ENCODE results near the gene SLC29A1.
"Not testable (repeated sequence)": the region's sequence is repeated elsewhere in the genome, so short reads cannot be mapped to it uniquely, and the experiment has no call there.

SLC29A1 gene

DNA sequence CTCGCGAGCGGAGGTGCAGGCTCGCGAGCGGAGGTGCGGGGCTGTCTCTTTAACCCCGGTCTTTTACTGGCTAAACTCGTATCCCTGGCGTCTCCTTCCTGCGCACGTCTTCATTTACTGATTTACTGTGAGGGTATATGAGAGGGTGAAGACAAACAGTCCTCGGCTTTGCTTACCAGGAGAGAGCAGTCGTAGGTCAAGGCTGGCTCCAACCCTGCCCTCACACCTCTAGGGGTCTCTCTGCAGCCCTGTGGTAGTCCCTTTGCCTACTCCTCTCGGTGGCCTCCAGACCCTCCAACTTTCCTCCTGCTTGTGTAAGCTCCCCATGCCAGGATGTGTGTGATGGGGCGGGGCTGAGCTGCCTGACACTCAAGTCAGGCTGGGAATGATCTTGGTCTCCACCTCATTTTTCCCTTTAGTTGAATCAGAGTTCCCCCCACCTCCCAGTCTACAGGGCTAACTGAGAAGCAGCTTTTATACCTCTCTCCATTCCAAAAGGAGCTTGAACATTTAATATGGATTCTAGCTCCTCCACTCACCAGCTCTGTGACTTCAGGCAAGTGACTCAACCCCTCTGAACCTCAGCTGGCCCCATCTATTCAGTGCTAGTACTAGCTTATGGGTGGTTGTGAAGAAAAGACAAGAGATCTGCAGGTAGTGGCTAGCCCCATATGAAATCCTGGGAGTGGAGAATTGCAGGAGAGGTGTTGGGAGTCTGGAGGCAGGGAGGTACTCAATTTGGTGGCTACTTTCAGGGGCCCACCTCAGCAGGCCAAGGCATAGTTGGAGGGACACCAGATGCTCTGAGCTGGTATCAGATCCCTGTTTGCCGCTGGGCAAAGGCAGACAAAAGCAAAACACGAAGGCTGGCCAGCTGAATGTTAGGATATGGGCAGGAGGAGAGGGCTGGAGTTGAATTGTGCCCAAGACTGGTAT, 902 bp downstream of the SLC29A1 start:
- DNase-seq = no peak

- DNase-seq = no peak
Measured at GRCh38 chr6:44224965-44225305, 1.5 kb downstream of the SLC29A1 start.

DNA sequence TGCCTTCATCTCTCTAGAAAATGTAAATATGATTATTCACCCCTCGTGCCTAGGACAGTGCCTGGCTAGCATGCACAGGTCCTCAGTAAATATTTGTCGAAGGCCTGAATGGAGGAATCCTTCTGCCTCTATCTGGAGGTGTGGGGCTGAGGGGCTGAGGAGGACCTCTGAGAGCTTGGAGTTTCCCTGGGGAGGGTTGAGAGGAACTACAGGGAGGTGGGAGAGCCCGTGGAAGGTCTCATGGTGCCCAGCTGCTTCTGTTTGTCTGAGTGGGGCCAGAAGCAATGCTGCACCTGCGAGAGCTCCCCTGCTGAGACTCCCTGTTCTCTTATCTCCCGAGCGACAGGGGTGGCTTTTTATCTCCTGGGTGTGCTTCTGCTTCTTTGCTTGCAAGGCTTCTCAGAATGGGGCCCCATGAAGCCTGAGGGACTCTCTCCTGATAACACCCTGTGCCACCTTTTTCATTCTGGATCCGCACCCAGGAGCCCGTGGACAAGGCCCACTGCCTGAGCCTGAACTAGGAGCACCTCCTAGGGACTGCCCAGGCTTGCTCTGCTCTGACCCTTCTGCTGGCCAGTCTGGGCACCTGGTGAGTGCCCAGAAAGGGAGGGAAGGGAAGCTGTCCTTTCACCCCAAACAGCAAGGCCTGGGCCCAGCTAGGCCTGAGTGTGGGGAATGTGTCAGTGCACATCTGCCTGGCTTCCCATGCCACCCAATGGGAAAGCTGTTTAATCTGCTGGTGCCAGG, 2.4 kb downstream of the SLC29A1 start:
- DNase-seq = no peak

- no peak for DNase-seq
Measured at GRCh38 chr6:44226368-44227147, 3.2 kb downstream of the SLC29A1 start.

DNA sequence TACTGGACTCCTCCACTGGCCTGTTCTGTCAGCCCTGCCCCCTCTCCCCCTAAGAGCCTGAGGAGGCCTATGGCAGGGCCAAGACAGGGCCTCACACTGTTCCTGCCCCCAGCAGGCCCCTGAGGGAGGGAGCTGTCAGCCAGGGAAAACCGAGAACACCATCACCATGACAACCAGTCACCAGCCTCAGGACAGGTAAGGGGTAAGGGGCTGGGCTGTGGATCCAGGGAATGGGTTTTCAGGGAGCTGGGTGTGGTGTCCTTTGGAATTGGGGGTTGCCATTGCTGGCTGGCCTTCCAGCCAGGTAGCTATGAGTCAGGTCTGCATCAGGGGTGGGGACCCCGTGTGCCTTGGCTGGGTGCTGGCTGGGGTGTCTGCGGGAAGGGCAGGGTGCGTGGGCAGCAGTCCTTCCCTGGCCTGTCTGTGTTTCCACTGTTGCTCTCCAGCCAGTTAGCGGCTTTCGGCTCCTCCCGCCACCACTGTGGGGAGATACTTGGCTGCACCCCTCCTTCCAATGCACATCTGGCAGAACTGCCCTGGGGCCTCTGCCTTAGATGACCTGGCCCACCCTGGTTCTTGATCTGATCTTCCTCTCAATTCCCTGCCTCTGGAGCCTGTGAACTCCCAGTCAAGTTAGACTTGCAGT, 3.9 kb downstream of the SLC29A1 start:
- DNase-seq = no peak

DNA sequence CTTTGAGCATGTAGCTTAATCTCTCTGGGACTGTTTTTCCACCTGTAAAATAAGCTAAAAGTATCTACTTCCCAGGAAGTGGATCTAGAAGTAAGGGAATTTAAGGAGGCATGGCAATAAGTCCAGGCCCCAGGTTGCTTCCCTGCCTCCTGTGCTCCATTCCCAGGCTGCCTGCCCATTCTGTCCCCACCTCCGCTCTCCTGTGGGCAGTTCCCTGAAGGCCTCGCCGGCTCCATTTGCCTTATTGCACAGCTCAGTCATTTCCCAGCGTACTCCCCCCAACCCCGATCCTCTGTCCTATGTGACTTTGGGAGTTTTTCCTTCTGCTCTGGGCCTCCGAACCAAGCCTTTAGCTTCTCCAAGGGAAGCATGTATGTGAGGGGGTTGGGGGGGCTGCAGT, 4.6 kb downstream of the SLC29A1 start:
- DNase-seq = no peak

GRCh38 chr6:44228433-44228832, 5.0 kb downstream of the SLC29A1 start:
- DNase-seq = no peak

DNA sequence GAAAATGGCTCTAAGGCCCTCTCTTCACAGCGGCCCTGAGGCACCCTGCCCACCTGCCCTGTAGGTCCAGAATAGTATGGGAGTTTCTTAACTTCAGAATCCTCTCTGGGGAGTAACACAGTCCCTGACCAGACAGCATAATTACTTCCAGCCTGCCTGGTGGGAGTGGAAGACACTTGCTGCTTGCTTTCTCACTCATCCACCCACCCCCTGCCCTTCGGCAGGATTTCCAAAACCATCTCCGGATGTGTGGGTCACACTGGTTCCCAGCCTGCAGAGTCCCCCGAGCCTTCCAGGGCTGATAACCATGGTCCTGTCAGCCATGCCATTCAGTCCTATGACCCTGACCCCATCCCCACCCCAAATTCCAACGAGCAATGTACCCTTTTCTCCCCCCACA, 5.4 kb downstream of the SLC29A1 start:
- DNase-seq = no peak

- DNase-seq = no peak
Measured at GRCh38 chr6:44229376-44230033, 6.1 kb downstream of the SLC29A1 start.

DNA sequence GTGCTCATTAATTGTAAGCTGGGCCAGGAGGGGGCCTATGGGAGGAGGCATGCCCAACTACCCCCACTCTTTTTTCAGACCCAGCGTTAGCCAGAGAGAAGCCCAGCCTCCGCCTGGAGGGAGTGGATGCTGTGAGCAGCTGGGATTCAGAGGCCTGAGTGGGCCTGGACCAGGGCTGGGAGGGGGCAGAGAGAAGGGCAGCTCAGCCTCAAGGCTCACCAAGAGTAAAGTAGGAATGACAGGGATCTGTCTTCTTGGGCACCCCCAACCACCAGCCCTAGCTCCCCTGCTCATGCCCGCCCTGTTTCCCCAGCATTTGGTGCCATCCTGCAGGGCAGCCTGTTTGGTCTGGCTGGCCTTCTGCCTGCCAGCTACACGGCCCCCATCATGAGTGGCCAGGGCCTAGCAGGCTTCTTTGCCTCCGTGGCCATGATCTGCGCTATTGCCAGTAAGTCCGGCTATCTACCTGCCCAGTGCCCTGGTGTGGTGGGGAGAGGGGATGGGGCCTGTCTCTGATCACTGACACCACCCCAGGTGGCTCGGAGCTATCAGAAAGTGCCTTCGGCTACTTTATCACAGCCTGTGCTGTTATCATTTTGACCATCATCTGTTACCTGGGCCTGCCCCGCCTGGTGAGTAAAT, 6.8 kb downstream of the SLC29A1 start:
- DNase-seq = no peak

GRCh38 chr6:44231426-44231825, 8.0 kb downstream of the SLC29A1 start:
- DNase-seq = not testable (repeated sequence)

DNA sequence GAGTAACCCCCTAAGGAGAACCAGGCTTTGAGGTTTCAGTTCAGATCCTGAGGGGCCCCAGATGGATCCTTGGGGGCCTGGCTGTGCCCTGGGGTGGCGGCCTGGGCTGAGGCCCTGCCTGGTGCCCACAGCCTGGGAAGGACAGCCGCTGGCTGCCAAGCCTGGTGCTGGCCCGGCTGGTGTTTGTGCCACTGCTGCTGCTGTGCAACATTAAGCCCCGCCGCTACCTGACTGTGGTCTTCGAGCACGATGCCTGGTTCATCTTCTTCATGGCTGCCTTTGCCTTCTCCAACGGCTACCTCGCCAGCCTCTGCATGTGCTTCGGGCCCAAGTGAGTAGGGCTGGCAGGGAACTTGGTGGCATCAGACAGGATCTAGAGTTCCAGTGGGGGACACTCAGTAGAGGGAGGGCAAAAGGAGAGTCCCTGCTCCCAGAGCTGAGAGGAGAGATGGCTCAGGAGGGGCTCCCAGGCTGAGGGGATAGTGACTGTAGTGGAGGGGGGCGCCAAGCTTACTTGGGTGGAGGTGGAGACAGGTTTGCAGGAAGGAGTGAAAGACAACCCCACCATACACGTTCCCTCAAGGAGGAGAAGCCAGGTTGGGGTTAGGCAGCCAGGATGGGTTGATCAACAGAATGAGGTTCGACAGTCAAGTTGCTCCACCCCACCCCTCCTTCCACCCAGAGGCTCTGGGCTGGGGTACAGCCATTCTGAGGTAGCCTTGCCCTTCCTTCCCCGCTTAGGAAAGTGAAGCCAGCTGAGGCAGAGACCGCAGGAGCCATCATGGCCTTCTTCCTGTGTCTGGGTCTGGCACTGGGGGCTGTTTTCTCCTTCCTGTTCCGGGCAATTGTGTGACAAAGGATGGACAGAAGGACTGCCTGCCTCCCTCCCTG, 9.5 kb downstream of the SLC29A1 start:
- DNase-seq = no peak

DNA sequence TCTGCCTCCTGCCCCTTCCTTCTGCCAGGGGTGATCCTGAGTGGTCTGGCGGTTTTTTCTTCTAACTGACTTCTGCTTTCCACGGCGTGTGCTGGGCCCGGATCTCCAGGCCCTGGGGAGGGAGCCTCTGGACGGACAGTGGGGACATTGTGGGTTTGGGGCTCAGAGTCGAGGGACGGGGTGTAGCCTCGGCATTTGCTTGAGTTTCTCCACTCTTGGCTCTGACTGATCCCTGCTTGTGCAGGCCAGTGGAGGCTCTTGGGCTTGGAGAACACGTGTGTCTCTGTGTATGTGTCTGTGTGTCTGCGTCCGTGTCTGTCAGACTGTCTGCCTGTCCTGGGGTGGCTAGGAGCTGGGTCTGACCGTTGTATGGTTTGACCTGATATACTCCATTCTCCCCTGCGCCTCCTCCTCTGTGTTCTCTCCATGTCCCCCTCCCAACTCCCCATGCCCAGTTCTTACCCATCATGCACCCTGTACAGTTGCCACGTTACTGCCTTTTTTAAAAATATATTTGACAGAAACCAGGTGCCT, 10.2 kb downstream of the SLC29A1 start:
- no peak for DNase-seq

DNA sequence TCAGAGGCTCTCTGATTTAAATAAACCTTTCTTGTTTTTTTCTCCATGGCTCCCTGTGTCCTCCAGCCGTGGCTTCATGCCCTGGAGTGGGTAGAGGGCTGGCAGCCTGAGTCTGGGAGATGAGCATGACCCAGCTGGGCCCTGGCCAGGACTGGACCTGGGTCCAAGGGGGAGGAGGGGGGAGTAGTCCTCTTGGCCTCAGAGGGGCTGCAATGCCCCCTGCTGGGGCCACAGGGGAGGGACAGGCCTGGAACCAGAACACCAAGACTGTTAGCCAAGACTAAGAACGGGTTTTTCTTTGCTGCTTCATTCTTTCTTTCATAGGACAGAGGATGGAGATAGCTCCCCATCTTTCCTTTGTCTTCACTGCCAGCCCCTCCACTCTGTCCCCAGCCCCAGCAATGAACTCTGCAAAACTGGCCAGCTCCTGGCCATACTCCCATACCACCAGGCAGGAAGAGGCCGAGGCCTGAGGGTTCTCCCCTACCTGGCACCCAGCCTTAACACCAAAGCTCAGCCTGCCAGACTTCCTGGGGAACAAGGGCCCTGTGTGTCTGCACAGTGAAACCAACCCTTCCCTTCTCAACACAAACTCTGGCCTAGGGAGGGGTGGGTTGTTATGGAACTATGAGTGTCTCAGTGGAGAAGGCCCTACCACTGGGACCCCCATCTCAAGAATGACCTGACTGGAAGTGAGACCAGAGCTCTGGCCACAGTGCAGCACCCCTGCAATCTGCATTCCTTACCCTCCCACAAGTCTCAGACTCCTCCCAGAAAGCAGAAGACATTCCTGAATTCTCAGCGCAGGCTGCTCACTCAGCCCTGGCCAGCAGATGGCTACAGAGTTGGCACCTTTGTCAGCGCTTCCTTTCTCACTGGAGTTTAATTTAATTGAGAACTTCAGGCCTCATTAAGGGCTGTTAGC, 11.0 kb downstream of the SLC29A1 start:
- no peak for DNase-seq

- DNase-seq = no peak
Measured at GRCh38 chr6:44235269-44235668, 11.9 kb downstream of the SLC29A1 start.

- no peak for DNase-seq
Measured at GRCh38 chr6:44235891-44236516, 12.6 kb downstream of the SLC29A1 start.

DNA sequence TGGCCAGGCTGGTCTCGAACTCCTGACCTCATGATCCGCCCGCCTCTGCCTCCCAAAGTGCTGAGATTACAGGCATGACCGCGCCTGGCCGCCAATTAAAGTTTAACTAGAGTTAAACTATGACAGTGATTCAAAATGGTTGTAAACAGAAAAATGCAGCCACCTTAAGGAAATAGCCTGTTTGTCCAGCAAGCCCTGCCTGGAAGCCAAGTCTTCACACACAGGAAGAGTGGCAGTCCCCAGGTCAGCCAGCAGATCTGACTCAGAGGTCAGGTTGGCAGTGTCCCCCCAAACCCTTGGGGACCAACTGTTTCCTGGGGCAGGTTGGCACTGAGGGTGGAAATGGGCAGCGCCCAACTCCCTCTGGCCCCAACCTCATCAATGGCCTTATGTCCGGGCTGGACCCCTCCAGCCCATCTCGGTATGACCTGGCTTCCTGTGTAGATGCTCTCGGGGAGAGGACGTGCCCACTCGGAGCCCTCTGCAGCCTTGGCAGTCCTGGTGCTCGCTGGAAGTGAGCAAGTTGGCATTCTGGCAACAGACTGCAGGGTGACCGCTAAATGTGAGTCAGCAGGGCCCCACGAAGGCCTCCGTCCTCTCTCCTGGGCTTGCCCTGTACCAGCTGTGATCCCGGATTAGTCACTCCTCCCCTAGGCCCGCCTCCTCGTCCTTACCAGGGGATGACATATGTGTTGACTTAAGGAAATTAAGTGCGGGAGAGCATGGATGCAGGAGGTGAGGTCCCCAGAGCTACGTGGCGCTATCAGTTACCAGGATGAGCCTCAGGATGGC, 13.8 kb downstream of the SLC29A1 start:
- DNase-seq = peak; percentile 85 to 97

Measured in bone marrow (tissue), 2 donors.